GM19395 (cell line): ENCODE measurements around the gene PANK1.

Source experiments
- ATAC-seq: cut with Tn5 transposase; IDR thresholded peaks from one replicate; pipeline ENCODE4 v1.9.1; 2021; ENCODE audit warnings: mild to moderate bottlenecking, moderate library complexity; ENCODE audit not compliant: unreplicated experiment

Gene PANK1

DNA sequence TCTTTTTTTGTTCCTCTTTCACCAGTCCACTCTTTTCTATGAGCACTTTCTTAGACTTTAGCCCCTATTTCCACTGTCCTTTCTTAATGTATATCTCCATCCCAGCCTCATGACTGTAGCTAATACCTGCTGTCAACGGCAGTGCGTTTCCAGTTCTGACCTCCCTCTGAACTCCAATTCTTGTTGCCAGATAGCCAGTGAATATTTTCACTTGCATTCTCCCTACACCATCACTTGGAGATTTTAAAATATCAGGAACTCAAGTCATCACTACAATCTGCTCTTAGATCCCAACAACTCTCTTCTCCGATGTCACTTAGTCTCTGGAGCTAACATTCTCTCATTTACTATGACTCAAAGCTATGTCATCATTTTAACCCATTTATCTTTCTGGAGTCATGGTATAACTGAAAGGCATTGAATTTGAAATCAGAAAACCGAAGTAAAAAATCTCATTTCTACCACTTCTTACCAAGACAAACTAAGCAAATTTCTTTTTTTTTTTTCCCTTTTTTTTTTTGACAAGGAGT lies 104.6 kb downstream of the PANK1 start:
- no peak for ATAC-seq

DNA sequence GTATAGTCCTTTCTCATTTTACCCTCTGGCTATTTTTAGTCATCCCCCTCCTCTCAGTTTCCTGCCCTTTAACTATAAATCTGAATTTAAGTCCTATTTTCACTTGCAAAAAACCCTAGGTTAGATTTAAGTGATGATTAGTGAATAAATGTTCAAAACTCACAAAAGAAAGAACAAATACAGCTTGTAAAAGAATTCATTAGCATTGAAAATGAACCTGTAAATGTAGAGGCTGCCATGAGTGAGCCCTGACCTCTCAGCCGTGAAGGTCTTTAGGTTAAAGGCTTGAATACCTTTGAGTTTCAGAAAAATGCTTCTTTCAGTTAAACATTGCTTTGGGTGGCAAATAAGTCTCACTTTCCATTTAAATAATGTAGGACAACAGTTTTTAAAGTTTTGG lies 107.7 kb downstream of the PANK1 start:
- no peak for ATAC-seq

DNA sequence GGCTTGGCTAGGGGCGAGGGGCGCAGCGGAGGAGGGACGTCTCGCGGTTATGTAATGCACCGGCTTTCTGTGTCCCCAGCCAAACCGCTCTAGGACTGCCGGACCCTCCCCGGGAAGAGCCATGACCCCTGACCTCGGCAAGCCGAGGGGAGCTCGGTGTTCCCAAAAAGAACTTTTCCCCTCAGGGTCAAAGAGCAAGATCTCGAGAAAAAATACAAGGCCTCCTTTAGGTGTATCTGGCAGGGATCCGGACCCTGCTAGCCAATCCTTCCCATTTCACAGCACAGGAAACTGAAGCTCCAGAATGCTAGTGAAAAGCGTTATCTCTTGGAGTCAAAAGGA lies 109.1 kb downstream of the PANK1 start:
- ATAC-seq, result no peak

DNA sequence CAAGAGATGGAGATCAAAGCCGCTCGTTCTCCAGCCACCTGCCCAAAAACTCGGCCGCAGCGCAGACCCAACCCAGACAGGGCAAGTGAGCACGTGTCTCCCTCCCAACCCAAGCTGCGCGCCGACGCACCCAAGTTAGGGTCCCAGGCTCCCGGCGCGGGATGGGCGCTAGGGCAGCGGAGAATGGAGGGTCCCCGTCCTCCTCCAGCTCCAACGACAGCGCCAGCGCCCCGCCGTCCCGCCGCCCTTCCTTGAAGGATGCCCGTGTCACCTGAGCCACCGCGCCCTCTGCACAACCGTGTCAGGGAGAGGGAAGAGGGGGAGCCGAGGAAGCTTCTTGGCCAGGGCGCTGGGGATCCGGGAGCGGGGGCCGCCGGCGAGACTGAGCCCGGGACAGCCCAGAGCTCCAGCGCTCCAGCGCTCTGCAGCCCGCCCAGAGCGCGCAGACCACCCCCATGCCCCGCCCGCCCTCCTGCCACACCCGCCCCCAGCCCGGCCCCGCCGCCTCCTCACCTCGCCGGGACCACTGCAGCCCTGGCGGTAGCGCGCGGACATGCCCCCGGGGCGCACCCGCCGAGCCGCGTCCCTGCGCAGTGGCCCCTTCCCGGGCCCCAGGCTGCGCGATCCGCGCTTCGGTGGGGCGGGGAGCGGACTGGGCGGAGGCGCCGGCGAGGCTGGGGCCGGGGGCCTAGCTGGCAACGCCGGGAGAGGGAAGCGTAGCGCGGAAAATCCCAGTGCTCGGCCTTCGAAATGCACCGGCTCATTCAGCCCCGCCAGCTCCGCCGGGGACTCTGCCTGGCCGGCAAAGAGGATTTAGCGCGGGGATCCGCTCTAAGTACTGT lies 109.7 kb downstream of the PANK1 start, which contains the start of gene SLC16A12:
TSS of gene SLC16A12 (minus strand) at position 424 of the 842 bp plus-strand sequence. CDS start 73,016 bp downstream, outside the sequence.
- ATAC-seq, result no peak

DNA sequence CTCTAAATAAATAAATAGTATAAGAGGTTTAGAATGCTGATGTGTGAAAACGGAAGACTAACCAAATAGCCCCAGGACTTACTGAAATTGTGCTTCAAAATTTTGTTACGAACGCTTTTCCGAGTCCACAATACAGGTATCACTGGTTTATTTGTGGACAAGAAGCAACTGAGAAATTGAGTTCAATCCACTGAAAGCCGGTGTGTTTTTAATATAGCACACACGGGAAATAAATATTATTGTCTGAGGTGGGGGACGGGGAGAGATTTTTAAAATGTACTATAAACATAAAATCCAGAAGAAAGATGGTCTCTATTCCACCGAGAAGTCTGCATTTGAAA lies 110.2 kb downstream of the PANK1 start:
- ATAC-seq, result no peak
